ENCODE measurements around the gene ACACA. TPM values are rescaled to one million over a fixed set of nuclear protein-coding genes. Genes with fewer than 3 reads are reported as not detected.
A peak's percentile ranks its signal among the peaks of the same experiment; 100 is the strongest.
"Not testable (repeated sequence)": the region's sequence is repeated elsewhere in the genome, so short reads cannot be mapped to it uniquely, and the experiment has no call there.

Gene ACACA
- polyA plus RNA-seq, 1 donor: 39.9 TPM

DNA sequence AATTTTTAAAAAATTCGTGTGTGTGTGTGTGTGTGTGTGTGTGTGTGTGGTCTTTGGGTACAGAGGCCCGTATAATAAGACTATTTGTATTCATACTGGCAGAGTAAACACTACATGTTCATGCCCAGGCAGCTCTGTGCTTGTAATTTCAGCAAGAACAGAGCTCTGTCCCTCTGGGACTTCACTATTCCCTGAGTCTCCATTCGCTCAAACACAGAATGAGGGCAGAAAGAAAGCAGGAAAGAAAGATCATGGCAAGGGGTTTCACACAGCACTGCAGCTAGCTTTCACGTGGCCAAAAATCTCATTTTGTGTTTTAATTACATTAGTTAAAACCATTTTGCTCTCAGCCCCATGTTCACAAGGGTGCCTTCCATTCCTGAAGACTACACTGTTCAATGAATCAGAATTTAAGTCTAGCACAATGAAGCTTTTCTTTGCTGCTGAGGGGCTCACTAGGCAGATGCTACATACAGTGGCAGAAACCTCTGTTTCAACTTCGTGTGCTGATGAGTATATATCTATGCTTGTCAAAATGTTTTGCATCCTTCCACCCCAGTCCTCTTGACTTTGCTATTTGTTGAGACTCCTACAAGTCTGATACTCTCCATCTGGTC, 229.3 kb downstream of the ACACA start:
- no peak for DNase-seq

DNA sequence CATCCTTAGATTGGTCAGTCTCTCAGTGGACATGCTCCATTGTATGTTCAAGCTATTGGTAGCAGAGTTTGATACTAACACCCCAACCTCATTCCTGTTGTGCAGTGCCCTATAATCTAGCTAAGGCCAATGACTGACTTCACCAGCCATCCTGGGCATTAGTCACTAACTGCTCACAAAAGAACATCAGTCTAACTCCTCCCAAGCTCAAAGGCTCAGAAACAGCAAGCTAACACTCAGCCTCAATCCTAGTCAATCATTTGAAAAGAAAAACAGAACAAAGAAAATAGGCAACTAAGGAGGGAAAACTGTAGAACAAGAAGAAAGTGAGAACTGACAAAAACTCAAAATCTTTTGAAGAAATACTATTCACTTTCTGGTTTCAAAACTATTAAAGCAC, 229.9 kb downstream of the ACACA start:
- DNase-seq: no peak

DNA sequence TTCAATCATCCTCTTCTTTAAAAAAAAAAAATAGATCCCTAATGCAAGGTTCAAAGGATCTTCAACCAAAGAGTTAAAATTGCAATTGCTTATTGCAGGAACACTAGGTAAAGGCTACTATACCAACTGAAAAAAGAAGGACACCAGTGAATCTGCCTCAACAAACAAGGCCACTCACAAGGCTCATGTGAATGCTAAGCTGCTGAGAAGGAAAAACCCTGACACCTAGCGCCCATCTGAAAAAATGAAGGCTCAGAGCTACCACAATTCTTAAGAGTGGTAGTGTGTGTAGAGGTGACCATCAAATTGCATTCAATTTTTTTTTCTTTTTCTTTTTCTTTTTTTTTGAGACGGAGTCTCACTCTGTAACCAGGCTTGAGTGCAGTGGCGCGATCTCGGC, 232.4 kb downstream of the ACACA start:
- peak; percentile 50 for DNase-seq

DNA sequence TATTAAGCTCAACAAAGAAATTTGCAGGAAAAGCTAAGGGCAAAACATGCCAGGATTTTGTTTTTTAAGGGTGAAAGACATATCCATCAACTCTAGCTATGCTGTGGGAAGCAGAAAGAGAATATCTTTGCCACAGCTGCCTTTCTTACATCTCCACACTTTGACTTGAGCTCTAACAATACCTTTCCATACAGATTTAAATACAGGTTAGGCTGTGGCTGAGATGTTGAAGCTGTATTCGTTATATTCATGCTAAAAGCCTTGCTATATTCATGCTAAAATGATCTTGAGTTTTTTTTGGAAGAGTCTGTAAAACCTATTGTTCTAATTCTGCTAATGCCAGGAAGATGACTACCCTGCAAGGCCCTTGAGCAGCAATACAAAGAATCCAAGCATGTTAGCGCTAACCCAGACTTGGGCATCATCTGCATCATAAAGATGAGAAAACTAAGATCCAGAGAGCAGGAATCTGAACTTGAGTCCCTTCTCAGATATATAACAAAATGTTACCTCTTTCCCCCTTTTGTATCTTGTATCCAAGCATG, 235.7 kb downstream of the ACACA start:
- no peak for DNase-seq

DNA sequence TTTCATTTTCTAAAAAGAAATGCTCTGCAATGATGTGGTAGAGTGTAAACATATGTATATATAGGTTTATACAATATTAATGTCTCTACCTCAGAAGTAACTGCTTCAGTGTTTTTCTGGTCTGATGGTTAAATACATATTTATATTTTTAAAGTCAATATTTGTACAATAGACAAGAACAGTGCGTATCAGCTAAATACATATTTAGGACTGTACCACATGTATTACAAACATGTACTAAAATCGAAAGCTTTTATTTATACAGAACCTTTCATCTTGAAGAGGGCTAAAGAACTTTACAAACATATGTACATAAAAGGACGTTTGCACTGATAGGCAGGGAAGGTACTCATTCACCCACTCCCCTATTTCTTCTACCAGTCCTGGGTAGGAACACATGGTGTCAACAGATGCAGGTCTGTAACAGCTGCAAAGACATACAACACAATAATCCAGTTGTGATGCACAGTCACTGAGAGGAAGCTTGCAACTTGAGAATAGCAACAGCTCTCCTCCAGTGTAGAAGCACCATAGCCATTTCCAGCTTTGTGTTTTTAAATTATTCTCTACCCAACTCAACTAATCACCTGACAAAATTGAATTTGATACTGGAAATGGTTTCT, 237.8 kb downstream of the ACACA start:
- DNase-seq: no peak

DNA sequence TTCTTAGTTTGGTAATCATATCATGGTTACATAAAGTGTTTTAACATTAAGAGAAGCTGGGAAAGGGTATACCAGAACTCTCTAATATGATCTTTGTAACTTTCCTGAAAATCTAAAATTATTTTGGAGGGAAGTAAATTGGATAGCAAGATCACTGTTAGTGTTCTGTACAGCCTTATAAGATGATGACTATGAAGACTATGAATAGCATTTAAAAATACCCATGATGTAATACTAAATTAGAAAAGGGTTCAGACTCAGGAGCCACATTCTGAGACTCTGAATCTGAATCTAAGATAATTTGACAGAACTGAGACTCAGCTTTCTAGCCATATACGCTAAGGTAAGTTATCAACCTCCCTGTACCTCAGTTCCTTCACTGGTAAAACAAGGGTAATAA, 238.9 kb downstream of the ACACA start:
- DNase-seq: no peak

DNA sequence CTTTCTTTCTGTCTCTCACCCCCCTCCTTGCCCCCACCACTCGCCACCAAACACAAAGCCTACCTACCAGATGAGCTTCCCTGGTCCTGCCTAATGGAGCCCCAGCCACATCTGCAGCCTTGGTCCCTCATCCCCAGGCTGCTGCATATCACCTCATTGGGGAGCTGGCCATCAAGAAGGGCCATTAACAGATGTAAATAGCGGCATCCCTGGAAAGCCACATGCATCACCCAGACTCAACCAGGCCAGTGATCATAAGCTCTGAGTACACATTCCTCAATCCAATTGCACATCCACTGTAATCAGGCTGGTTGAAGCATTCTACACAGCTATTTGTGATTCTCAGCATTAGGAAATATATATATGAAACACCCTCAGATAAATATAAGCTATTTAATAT, 242.6 kb downstream of the ACACA start:
- DNase-seq: no peak

DNA sequence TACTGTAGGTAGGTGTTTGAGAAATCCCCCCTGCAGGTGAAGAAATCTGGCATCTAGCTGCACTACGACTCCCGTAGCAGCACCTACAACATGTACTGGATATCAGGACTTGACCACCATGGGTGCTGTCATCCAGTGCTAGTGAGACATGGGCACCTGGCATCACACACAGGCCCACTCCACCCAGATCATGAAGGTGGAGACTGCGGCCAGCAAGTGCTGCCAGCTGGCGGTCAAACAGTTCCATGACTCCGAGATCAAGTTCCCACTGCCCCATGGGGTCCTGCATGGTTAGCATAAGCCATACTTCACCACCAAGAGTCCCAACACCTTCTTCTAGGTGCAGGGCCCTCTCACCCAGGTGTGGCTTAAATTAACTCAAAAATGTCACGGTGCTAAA, 243.8 kb downstream of the ACACA start:
- DNase-seq: no peak

DNA sequence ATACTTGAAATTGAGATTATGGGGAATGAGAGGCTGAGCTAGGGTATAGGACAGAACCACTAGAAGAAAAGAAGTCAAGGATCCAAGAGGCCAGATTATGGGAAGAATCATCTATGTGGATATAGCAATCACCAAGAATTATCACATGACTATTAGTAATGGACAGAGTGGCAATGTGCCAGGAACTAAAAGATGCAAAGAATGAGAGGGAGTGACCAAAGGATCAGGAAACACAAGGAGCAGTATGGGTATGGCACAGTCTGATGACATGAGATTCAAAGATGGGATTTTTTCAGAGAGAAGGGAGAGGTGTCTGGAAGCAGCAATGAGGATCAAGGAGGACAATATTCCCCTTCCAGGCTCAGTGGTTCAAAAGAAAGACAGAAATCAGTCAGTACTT, 245.7 kb downstream of the ACACA start:
- DNase-seq: no peak

DNA sequence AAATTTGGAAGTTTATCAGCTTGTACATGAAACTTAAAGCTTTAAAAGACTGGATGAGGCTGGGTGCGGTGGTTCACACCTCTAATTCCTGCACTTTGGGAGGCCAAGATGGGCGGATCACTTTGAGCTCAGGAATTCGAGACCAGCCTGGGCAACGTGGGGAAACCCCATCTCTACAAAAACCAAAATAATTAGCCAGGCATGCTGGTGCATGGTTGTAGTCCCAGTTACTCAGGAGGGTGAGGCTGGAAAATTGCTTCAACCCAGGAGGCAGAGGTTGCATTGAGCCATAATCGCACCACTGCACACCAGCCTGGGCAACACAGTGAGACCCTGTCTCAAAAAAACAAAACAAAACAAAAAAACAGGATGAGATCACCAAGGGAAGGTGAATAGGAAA, 248.3 kb downstream of the ACACA start:
- DNase-seq: no peak

DNA sequence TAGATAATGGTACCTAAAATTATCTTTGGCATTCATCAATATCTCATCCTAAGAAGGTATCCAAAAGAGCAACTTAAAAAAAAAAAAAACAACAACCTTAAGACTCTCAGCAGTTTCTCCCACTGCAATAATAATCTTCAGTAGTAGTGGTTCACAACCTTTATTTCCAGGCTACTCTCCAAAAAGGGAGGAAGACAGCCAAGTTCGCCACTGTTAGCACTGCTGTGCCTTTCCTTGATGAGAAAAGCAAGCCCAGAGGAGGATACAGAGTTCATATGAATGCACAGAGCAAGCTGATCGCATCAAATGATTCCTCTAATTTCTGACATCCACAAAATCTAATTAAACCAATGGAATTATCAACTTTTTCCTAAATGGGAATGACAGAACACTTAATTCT, 258.5 kb downstream of the ACACA start:
- DNase-seq: no peak

DNA sequence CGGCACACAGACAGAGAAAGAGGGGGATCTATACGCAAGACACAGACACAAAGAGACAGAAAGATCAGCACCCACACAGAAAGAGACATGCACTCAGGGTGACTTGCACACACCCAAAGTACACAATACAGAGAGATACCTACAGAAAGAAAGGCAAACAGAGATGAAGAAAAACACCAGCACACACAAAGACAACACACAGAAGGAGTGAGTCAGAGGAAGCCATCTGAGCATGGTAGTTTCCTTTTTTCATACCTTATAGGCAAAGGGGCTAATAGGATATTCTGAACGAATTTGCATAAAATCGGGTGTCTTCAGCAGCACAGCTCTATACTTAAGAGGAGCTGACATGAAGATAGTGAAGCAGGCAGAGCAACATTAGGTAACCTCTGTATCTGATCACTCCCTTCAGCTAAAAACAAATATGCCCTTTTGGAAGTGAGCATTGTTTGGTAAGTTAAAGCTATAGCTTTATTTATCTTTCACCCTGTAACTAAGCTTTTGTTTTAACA, 259.3 kb downstream of the ACACA start:
- no peak for DNase-seq

DNA sequence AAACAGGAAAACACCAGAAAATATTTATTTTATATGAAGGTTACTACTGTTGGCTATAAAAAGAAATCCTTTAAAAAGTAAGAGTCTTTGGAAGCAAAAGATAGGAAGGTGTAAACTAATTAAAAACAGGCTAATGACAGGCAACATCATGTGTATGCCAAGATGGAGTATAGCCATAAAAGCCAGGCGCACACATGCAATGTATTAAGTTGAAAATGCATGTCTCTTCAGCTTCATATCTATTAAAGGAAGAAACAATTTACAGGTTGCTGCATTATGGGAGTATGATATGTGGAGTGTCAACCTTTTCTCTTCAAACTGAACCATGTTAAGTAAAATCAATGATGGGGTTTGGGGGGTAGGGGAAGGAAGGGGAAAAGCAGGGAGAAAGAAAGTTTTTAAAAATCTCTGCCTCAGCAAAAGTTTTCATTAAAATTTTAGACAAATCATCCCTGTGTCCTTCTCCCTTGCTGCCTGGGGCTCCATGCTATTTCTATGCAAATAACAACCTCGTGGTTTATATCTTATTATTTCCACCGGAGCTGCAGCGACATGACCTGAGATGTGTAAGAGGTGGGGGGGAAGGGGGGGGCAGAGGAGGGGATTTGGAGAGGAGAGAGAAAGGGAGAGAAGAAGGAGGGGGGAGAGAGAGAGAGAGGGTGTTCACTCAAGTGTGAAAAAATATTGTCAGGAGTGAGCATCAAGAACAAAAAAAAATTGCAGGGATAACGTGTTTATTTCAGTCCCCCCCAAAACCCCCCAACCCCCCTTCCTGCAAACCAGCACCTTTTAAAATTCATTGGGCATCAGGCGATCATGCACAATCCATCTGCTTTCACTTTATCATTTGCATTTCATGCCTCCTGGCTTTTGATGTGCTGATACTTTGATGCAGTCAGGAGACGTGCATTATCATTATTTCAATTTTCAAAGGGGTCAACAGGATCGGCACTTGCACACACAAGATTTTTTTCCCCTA, 260.3 kb downstream of the ACACA start:
- DNase-seq: no peak

DNA sequence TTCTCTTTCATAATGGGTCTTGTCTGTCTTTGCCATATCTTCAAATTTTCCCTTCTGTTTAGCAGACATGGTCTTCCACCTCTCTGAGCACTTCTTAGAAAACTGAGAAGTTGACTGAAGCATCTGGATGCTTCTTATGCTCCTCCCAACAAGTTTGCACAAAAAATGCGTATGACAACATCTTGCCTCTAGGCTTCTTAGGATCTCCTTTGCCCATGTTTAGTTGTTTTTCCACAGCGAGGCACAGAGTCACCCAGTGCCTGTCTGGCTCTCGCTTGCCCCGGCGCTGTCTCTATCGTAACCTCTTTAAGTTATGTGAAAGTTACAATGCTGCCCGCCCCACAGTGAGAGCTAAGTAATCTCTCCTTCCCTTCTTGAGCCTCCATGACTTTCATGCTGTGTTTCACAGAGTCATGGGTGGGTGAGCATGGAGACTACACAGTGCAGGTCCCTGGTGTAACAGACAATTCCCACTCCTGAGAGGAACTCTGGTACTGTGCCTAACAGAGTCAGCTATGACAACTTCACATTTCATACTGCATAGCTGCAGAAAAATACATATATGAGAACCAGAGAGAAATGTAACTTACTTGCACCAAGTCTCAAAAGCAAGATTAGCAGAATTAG, 262.4 kb downstream of the ACACA start:
- DNase-seq: no peak

DNA sequence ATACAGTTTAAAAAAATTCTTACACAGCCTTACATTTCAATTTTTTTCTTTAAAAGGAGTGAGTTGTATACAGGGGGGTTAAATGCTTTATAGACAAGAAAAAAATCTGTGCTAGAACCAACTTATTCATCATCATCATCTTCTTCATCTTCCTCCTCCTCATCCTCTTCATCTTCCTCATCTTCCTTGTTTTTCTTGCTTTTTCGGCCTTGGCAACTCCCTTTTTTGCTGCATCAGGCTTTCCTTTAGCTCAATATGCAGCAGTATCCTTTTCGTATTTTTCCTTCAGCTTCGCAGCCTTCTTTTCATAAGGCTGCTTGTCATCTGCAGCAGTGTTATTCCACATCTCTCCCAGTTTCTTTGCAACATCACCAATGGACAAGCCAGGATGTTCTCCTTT, 263.1 kb downstream of the ACACA start:
- not testable (repeated sequence) for DNase-seq

DNA sequence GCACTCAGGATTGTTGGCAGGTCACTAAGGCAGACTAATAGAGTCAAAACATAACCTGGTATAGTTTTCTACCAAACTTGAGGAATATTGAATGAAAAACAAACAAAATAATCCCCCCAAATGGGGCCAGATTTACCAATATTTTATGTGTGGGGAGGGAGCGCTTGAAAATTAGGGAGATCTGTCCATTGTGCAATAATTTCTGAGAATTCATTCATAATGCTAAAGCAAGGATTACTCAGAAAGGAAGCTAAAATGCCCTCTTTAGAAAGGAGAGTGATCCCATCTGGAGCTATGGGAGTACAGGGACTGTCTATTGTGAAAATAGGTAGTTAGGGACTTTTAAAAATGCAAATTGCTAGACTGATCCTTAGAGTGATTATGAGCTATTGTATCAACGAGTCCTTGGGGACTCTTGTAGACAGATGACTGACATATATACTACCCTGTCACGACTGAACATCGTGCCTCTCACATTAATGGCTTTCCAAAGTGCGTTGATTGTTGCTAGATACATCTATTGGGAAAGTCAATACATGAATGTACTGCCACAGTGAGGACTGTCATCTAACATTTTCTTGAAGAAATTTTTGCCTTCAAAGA, 264.2 kb downstream of the ACACA start:
- DNase-seq: no peak

DNA sequence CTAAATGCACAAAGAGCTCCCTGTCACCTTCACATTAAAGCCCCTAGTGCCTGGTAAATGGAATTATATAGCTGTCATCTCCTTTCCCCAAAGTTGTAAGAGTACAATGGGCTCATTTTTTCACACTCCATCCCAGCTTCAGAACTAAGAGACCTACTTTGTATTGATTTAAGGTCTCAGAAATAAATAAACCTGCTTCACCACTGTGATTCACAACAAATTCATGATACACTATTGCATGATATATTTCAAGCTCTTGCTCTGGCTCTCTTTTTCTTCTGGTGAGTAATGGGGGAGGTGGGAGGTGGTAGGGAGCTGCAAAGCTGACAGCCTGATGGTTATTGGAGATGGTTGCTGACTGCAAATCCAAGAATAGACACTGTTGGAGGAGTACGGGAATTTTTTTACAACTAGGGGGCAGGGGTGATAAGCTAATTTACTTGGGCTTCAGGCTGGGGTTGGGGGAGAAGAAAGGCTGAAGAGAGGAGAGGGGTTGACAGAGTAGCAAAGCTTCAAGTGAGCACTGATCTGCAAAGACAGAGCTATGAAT, 268.0 kb downstream of the ACACA start:
- DNase-seq: no peak

DNA sequence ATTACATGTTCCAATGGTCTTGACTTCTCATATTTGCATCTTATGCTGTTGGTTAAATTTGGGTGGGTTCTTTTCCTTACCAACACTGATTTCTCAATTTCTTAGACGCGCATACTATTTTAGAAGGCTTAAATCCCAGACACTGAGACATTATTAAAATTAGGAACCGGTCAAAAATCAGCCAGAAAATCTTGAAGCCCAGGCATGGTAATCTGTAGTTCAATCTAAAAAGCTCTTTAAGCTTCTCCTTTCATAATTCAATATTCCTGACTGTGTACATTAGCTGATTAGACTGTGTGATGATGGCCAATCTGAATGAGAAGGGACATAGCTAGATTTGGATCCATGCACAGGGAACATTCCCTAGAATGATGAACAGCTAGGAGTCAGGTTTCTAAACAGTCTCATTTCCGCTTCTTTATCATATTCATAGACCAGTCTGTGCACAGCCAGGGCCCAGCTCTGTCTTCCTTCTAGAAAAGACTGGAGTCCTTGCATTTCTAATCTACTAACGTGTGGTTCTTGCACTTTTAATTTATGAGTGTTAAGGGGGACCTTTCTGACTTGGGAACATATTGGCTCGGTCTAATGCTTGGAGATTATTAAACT, 268.6 kb downstream of the ACACA start:
- DNase-seq: no peak

DNA sequence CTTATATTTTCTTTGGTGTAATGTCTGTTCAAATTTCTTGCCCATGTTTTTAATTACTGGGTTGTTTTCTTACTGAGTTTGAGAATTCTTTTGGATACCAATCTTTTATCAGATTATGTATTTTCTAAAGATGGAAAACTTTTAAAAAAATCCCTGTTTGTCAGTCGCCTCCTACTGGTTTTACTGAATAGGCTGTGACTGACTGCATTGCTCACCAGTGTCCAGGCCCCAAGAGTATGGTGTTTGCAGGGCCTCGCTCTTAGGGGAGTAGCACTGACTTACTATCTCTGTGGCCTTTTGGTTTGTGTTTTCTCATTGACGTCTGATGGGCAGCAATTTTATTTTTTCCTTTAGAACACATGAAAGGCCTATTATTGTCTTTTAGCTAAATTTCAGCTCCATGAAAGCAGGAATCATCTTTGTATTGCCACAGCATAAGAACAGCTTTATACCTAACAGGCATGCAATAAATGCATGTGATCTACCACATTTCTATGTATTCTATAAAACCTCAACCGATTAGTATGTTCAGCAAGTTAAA, 269.5 kb downstream of the ACACA start:
- no peak for DNase-seq

DNA sequence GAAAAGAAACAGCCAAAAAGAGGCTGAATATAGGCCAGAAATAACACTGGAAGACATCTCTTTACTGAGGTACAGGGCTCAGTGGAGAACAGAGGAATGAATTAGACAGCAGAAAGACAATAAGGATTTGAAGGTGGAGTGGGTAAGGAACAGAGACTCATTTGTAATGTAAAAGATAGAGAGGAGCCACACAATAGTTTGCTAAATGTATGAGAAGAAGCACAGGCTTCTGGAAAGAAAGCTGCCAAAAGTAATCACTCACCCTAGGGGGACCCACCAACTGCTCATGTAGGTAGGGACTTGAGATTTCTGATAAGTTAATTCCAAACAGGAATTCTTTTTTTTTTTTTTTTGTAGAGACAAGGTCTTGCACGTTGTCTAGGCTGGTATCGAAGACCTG, 271.1 kb downstream of the ACACA start:
- DNase-seq: no peak

DNA sequence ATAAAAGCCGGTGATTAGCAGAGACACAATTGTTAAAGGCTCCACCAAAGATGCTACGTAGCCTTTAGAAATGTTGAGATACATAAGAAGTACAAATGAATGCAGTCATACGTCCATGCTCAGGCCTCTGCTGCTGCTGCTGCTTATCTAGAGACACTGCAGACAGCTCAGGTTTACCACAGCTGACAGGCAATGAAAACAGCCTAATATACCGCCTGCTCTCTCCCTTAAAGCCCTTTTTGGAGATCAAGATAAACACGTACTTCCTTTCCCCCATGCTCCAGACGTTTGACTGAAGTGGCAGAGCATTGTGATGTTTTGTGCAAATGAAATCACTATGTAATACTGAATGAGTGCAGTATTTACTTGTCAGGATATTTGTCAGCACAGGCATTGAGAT, 272.6 kb downstream of the ACACA start:
- no peak for DNase-seq
